CD14-positive monocyte (primary cell): ENCODE measurements around the gene AKAP8L. TPM values are rescaled to one million over a fixed set of nuclear protein-coding genes. Genes with fewer than 3 reads are reported as not detected.

Experiments
- DNase-seq, 3 donors: peaks; one replicate each; pipeline ENCODE4 v3.0.0-alpha.2; 2011 to 2022
- H2AFZ ChIP-seq: 2 replicates; pipeline ENCODE4 v1.6.0; 2012; ENCODE audit warnings: mild to moderate bottlenecking, low read depth, low read length, inconsistent platforms; ENCODE audit not compliant: insufficient read depth, poor library complexity, severe bottlenecking
- H3K27ac ChIP-seq, 2 donors: 1 replicate in 1 of 2; 2 replicates in 1 of 2; pipeline ENCODE4 v1.5.1; 2012 to 2013; ENCODE audit warnings: low read length in 2 of 2, control low read depth in 1 of 2, inconsistent platforms in 1 of 2, low read depth in 1 of 2, mild to moderate bottlenecking in 1 of 2
- H3K27me3 ChIP-seq, 2 donors: one replicate each; pipeline versions ENCODE4 v1.6.0 to v1.6.1; 2011 to 2013; ENCODE audit warnings: low read length in 2 of 2; ENCODE audit not compliant: control insufficient read depth in 2 of 2, insufficient read depth in 2 of 2
- H3K36me3 ChIP-seq, 2 donors: replicated peaks in 1 of 2; 1 replicate in 1 of 2; 2 replicates in 1 of 2; pipeline versions ENCODE4 v1.5.1 to v1.6.1; 2012 to 2013; ENCODE audit warnings: low read length in 2 of 2, control low read depth in 1 of 2, inconsistent platforms in 1 of 2, mild to moderate bottlenecking in 1 of 2; ENCODE audit not compliant: insufficient read depth in 2 of 2, control insufficient read depth in 1 of 2
- H3K4me1 ChIP-seq, 2 donors: 1 replicate in 1 of 2; 2 replicates in 1 of 2; pipeline versions ENCODE4 v1.5.1 to v1.6.1; 2012 to 2013; ENCODE audit warnings: low read length in 2 of 2, control low read depth in 1 of 2, inconsistent platforms in 1 of 2, mild to moderate bottlenecking in 1 of 2, moderate library complexity in 1 of 2; ENCODE audit not compliant: insufficient read depth in 2 of 2, control insufficient read depth in 1 of 2
- H3K4me2 ChIP-seq: replicated peaks from 2 replicates; pipeline ENCODE3; 2012; ENCODE audit warnings: low read length, moderate library complexity, mild to moderate bottlenecking; ENCODE audit not compliant: poor library complexity, severe bottlenecking; ENCODE audit errors: extremely low read depth
- H3K4me3 ChIP-seq, 3 experiments: fragments of 200-600 bp in 1 of 3; sonication (generic) in 1 of 3; replicated peaks in 1 of 3; 1 replicate in 2 of 3; 2 replicates in 1 of 3; pipeline ENCODE4 v1.5.1; 2011 to 2013; ENCODE audit warnings: low read length in 3 of 3, mild to moderate bottlenecking in 3 of 3, control low read depth in 2 of 3, low read depth in 2 of 3, inconsistent platforms in 1 of 3, moderate library complexity in 1 of 3
- H3K79me2 ChIP-seq: 2 replicates; pipeline ENCODE4 v1.6.0; 2012; ENCODE audit warnings: mild to moderate bottlenecking, control low read depth, inconsistent platforms, low read length, moderate library complexity; ENCODE audit not compliant: insufficient read depth
- H3K9ac ChIP-seq: 2 replicates; pipeline ENCODE4 v1.6.0; 2017; ENCODE audit warnings: low read length, mild to moderate bottlenecking; ENCODE audit not compliant: insufficient read depth, poor library complexity, severe bottlenecking
- H3K9me3 ChIP-seq, 2 donors: replicated peaks in 1 of 2; 1 replicate in 1 of 2; 2 replicates in 1 of 2; pipeline versions ENCODE4 v1.5.1 to v1.6.1; 2012 to 2013; ENCODE audit warnings: low read length in 2 of 2, control low read depth in 1 of 2; ENCODE audit not compliant: control insufficient read depth in 1 of 2, insufficient read depth in 1 of 2
- H4K20me1 ChIP-seq: 2 replicates; pipeline ENCODE4 v1.6.0; 2012; ENCODE audit warnings: mild to moderate bottlenecking, low read length, control low read depth, moderate library complexity; ENCODE audit not compliant: insufficient read depth
- H3K27ac Mint-ChIP-seq, 7 donors: one replicate each; pipeline ENCODE4 v1.8.0; 2020; ENCODE audit warnings: mild to moderate bottlenecking in 7 of 7, mixed read lengths in 7 of 7, moderate library complexity in 6 of 7, inconsistent platforms in 2 of 7
- H3K27me3 Mint-ChIP-seq, 3 donors: one replicate each; pipeline ENCODE4 v1.8.0; 2021 to 2022; ENCODE audit warnings: low read depth in 3 of 3, mild to moderate bottlenecking in 3 of 3, mixed read lengths in 3 of 3, moderate library complexity in 3 of 3, inconsistent platforms in 1 of 3
- H3K36me3 Mint-ChIP-seq, 2 donors: one replicate each; pipeline ENCODE4 v1.8.0; 2020; ENCODE audit warnings: mixed read lengths in 2 of 2, inconsistent platforms in 1 of 2, mild to moderate bottlenecking in 1 of 2
- H3K4me1 Mint-ChIP-seq: one replicate; pipeline ENCODE4 v1.8.0; 2020; ENCODE audit warnings: mild to moderate bottlenecking, mixed read lengths
- H3K4me3 Mint-ChIP-seq, 2 donors: one replicate each; pipeline ENCODE4 v1.8.0; 2020; ENCODE audit warnings: mild to moderate bottlenecking in 2 of 2, mixed read lengths in 2 of 2, moderate library complexity in 1 of 2
- H3K9me3 Mint-ChIP-seq, 7 donors: one replicate each; pipeline ENCODE4 v1.8.0; 2020 to 2022; ENCODE audit warnings: mixed read lengths in 7 of 7, mild to moderate bottlenecking in 6 of 7, moderate library complexity in 6 of 7, inconsistent platforms in 2 of 7
- WGBS: methylation state at CpG from one replicate; pipeline ENCODE4 v1.1.5; 2013; ENCODE audit warnings: missing lambda C conversion rate; ENCODE audit not compliant: insufficient coverage; 5-methylcytosine and 5-hydroxymethylcytosine counted together
- intact Hi-C, 2 donors: fragments of 100-400 bp; cut with micrococcal nuclease; formaldehyde crosslinking; loops; one replicate each; pipeline versions ENCODE4 v1.15.0 to v1.15.1; 2023
- polyA plus RNA-seq, 3 donors: library from polyadenylated mRNA; depleted of rRNA in 1 of 3; unstranded in 2 of 3; stranded (reverse) in 1 of 3; fragments of 300-500 nt in 2 of 3; fragments of >200 nt in 1 of 3; fragmentation: Illumina TruSeq in 2 of 3; gene quantifications; 1 replicate in 2 of 3; 2 replicates in 1 of 3; pipeline ENCODE4 v1.2.3, GENCODE V29; 2012 to 2021
- TF ChIP-seq, protein P1 (sequence below): fragments of 200-600 bp; IDR thresholded peaks from one replicate; pipeline ENCODE4 v1.8.0; 2022; ENCODE audit warnings: antibody characterized with exemption, mild to moderate bottlenecking

The AKAP8L gene
- polyA plus RNA-seq, 3 donors: 21.4 to 103 (median 39.0) TPM

DNA sequence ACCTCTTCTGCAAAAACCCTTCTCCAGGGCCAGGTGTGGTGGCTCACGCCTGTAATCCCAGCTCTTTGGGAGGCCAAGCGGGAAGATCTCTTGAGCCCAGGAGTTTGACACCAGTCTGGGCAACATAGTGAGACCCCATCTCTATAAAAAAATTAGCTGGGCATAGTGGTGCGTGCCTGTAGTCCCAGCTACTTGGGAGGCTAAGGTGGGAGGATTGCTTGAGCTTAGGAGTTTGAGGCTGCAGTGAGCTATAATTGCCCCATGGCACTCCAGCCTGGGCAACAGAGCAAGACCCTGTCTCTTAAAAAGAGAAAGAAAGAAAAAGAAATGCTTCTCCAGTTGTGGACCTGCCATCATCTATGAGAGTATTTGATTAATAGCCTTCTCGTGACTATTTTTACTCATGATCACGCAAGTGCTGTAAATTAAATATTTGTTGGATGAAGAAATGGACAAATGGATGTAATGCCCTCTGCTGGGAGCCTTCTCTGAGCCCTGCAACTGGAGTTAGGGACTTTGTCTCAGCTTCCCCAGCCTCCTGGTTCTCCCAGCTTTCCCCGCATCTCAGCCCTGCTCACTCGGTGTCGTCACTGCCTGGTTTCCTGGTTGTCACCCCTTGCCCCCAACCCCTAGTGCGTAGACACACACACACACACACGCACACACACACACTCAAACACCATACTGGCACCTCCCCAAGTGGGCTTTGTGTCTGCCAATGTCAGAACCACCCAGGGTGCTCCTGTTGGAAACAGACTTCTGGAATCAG lies 18.8 kb upstream of the AKAP8L start:
- DNase-seq: no peak
- Histone ChIP-seq H3K9ac (no peak overlapping the region), H3K27ac (no peak overlapping the region), H4K20me1 (no peaks in the 10 kb centered on the region), H3K79me2 (no peaks in the 10 kb centered on the region), H3K36me3 (no peaks in the 10 kb centered on the region), H3K9me3 (no peaks in the 10 kb centered on the region), H3K4me1 (peaks cover 10% of the 10 kb centered on the region in 2 donors), H3K27me3 (no peaks in the 10 kb centered on the region), H2AFZ (no peak overlapping the region), H3K4me2 (no peak overlapping the region), H3K4me3 (no peak overlapping the region)
- no peak overlapping the region for H3K4me3 Mint-ChIP-seq
- peaks cover 0 to 9% (median 3%) of the 10 kb centered on the region in 3 donors for H3K27me3 Mint-ChIP-seq
- H3K36me3 Mint-ChIP-seq: no peaks in the 10 kb centered on the region
- WGBS: 88% methylated on average over 9 of the region's 10 CpGs
- no peaks in the 10 kb centered on the region for H3K9me3 Mint-ChIP-seq
- TF ChIP-seq, protein P1, sequence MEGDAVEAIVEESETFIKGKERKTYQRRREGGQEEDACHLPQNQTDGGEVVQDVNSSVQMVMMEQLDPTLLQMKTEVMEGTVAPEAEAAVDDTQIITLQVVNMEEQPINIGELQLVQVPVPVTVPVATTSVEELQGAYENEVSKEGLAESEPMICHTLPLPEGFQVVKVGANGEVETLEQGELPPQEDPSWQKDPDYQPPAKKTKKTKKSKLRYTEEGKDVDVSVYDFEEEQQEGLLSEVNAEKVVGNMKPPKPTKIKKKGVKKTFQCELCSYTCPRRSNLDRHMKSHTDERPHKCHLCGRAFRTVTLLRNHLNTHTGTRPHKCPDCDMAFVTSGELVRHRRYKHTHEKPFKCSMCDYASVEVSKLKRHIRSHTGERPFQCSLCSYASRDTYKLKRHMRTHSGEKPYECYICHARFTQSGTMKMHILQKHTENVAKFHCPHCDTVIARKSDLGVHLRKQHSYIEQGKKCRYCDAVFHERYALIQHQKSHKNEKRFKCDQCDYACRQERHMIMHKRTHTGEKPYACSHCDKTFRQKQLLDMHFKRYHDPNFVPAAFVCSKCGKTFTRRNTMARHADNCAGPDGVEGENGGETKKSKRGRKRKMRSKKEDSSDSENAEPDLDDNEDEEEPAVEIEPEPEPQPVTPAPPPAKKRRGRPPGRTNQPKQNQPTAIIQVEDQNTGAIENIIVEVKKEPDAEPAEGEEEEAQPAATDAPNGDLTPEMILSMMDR: no peak
- intact Hi-C loops: no loop called here
- peaks cover 7% of the 10 kb centered on the region for H3K4me1 Mint-ChIP-seq
- H3K27ac Mint-ChIP-seq: no peak overlapping the region

DNA sequence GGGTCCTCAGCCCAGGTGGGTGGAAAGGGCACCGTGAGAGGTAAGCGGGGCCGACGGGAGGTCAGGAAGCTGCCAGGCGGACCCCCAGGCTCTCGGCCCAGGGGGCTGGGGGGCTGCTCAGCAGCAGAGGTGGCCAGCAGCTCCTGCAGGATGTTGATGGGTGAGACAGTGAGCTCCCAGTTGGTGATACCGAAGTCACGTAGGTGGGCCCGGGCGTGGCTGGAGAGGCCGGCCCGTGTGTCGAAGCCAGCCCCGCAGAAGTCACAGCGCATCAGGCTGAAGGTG lies 18.0 kb upstream of the AKAP8L start:
- Mint-ChIP-seq H3K27ac (no peak overlapping the region), H3K4me1 (peaks cover 10% of the 10 kb centered on the region), H3K9me3 (peaks cover 0 to under 1% (median 0%) of the 10 kb centered on the region in 7 donors), H3K4me3 (no peak overlapping the region), H3K27me3 (peaks cover 0 to 9% (median 0%) of the 10 kb centered on the region in 3 donors), H3K36me3 (no peaks in the 10 kb centered on the region)
- no peak for DNase-seq
- H3K27ac ChIP-seq: no peak overlapping the region
- TF ChIP-seq, protein P1: no peak
- H3K79me2 ChIP-seq: peaks cover 5% of the 10 kb centered on the region
- no peaks in the 10 kb centered on the region for H3K36me3 ChIP-seq
- no peak overlapping the region for H2AFZ ChIP-seq
- no peak overlapping the region for H3K9ac ChIP-seq
- no peaks in the 10 kb centered on the region for H4K20me1 ChIP-seq
- intact Hi-C loops: no loop called here
- WGBS: 98% methylated on average over 10 of the region's 15 CpGs
- no peaks in the 10 kb centered on the region for H3K9me3 ChIP-seq
- H3K4me3 ChIP-seq: no peak overlapping the region
- H3K4me1 ChIP-seq: peaks cover 13 to 14% of the 10 kb centered on the region in 2 donors
- no peak overlapping the region for H3K4me2 ChIP-seq
- no peaks in the 10 kb centered on the region for H3K27me3 ChIP-seq
